Astrocyte of the spinal cord (primary cell): Measurements from ENCODE around the gene ESPN.
"Not testable (repeated sequence)": the region's sequence is repeated elsewhere in the genome, so short reads cannot be mapped to it uniquely, and the experiment has no call there.

Experiments used
- DNase-seq: peaks from one replicate; pipeline ENCODE4 v3.0.0; 2011; ENCODE audit warnings: low read depth, low spot score
- H3K4me3 ChIP-seq: 2 replicates; pipeline ENCODE4 v1.5.1; 2011; ENCODE audit warnings: low read depth, mild to moderate bottlenecking, low read length, moderate library complexity
- in situ Hi-C: cut with HindIII; loops from 2 replicates; pipeline ENCODE4 v1.10.0; 2017; ENCODE audit warnings: low sequenced_read_pairs
- TF ChIP-seq, protein P1 (sequence below): IDR thresholded peaks from 2 replicates; pipeline ENCODE4 v1.5.1; 2012; ENCODE audit warnings: low read depth, mild to moderate bottlenecking, low read length, inconsistent platforms

ESPN gene

GRCh38 chr1:6386371-6386949, 38.1 kb upstream of the ESPN start:
- in situ Hi-C loops: no loop called here
- DNase-seq: peak; percentile 54
- TF ChIP-seq, protein P1, sequence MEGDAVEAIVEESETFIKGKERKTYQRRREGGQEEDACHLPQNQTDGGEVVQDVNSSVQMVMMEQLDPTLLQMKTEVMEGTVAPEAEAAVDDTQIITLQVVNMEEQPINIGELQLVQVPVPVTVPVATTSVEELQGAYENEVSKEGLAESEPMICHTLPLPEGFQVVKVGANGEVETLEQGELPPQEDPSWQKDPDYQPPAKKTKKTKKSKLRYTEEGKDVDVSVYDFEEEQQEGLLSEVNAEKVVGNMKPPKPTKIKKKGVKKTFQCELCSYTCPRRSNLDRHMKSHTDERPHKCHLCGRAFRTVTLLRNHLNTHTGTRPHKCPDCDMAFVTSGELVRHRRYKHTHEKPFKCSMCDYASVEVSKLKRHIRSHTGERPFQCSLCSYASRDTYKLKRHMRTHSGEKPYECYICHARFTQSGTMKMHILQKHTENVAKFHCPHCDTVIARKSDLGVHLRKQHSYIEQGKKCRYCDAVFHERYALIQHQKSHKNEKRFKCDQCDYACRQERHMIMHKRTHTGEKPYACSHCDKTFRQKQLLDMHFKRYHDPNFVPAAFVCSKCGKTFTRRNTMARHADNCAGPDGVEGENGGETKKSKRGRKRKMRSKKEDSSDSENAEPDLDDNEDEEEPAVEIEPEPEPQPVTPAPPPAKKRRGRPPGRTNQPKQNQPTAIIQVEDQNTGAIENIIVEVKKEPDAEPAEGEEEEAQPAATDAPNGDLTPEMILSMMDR: no peak
- no peak overlapping the region for H3K4me3 ChIP-seq

DNA sequence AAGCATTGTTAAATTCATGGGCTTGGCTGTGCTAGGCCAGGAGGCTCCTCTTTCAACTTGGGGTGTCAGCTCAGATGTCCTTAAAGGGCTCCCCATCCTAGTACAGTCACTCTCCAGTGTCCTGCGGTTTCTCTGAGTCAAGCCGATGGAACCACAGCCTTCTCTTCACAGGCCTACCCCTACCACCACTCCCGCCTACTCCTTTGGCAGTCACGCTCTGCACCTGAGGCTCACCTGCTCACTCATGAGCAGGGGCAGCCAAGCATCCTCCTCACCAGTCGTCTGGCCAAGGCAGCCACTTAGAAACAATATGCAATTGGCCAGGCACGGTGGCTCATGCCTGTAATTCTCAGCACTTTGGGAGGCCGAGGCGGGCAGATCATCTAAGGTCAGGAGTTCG, 34.6 kb upstream of the ESPN start:
- in situ Hi-C loops: no loop called here
- H3K4me3 ChIP-seq: no peak overlapping the region
- no peak for DNase-seq
- TF ChIP-seq, protein P1: no peak

DNA sequence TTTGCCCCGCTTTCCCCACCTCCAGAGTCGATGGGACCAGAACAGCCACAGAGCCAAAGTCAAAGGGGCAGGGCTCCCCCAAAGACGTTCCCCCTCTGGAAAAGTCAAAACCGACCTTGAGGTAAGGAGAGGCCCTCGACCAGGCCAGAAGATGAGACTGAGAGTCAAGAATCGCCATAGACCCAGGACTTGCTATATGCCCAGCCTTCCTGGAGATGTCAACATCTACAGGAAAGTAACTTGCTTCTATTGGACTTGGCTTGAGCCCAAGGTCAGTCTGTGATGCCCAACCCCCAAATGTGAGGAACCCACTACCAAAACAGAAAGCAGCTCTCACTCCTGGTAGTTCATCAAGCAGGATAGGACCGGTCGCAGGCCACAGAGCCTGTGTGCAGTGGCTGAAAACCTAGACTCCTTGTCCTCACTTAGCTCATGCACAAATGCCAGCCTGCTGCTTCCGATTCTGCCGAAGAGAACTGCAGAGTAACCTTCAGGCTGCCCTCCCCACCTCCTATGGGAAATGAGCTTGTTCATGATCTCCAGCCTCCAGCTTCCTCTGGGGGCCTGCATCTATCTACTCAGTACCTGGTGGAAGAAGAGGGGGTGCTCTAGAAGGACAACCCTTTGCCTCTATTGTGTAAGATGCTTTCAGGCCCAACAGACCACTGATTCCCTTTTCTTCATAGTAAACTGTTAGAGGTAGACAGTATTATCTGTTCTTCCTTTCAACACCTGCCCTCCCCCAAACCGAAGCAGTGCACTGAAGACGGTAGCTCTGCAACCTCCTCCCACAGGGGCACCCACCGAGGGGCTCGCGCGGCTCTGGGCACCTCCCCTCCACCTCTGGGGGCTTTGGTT, 32.4 kb upstream of the ESPN start:
- in situ Hi-C loops: no loop called here
- DNase-seq: peak; percentile 8
- H3K4me3 ChIP-seq: peak overlapping the region; percentile 47
- TF ChIP-seq, protein P1: no peak

DNA sequence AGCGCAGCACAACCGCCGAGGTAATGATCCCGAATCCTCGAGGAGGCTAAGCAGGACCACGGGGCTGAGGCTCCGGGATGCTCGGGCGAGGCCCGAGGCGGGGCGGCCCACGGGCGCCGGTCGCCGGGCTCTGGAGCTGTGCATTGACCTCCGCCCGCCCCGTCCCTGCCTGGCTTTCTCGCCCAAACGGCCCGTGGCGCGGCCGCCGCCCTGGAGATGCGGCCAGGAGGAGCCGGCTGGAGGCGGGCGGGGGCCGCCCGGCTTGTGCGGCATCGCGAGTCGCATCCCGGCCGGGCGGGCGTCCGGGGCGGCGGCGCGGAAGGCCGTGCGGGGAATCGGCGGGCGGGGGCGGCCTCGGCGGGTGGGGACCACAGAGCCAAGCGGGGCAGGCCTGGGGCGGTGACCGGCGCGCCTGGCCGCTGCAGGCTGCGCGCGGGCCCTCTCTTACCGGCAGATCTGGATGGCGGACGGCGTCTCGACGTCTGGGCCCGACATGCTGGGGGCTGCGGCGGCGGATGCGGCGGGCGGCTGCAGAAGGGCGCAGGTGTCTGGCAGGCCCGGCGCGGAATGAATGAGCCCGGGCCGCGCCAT, 31.7 kb upstream of the ESPN start:
- in situ Hi-C loops: no loop called here
- H3K4me3 ChIP-seq: peak overlapping the region; percentile 47
- no peak for DNase-seq
- TF ChIP-seq, protein P1: no peak

DNA sequence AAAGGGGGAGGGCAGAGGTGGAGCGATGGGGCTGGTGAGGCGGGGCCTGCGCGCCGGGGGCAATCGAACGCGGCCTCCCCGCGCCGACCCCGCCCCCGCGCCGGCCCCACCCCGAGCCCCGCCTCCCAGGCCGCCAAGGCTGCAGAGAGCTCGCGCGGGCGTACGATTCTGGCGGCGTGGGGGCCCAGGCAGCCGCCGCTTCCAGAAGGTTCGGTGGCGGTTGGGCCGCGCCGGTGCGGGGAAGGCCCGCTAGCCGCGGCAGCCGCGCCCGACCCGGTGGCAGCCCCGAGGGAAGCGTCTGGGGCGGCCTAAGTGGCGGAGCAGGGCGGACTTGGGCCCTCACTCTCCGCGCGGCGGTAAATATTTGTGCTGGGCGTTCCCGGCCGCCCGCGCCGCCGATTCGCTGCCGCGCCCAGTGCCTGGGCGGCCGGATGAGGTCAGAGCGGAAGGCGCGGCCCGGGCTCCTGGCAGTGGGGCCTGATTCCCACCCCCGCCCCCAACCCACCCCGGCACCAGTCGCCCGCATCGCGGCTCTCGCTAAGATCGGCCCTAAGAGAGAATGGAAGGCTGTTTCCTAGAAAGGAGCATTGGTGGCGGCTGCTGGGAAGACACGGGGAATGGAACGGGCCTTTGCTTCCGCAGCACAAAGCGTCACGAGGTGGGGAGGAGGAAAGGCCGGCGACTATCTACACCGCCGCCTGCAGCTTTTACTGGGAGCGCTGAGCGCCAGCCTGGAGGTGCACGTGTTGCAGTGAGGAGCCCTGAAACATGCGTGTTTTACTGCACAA, 31.0 kb upstream of the ESPN start, which contains the start of gene ACOT7:
Gene ACOT7 (minus strand): TSS at position 368 of the 788 bp plus-strand sequence. CDS start 368 bp downstream, outside the sequence.
- H3K4me3 ChIP-seq: peak within 1 kb of the TSS; percentile 55
- peak; percentile 88 for DNase-seq
- TF ChIP-seq, protein P1: peak; percentile 40
- in situ Hi-C loops: no loop called here

DNA sequence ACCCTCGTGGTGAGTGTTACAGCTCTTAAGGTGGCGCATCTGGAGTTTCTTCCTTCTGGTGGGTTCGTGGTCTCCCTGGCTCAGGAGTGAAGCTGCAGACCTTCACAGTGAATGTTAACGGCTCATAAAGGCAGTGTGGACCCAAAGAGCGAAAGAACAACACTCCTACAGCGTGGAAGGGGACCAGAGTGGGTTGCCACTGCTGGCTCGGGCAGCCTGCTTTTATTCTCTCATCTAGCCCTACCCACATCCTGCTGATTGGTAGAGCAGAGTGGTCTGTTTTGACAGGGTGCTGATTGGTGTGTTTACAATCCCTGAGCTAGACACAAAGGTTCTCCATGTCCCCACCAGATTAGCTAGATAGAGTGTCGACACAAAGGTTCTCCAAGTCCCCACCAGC, 29.4 kb upstream of the ESPN start:
- H3K4me3 ChIP-seq, DNase-seq, in situ Hi-C loops: not testable (repeated sequence)

DNA sequence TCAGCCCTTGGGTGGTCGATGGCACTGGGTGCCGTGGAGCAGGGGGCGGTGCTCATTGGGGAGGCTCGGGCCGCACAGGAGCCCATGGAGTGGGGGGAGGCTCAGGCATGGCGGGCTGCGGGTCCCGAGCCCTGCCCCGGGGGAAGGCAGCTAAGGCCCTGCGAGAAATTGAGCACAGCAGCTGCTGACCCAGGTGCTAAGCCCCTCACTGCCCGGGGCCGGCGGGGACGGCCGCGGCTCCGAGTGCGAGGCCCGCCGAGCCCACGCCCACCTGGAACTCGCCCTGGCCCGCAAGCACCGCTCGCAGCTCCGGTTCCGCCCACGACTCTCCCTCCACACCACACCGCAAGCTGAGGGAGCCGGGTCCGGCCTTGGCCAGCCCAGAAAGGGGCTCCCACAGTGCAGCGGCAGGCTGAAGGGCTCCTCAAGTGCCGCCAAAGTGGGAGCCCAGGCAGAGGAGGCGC, 28.8 kb upstream of the ESPN start:
- in situ Hi-C loops, H3K4me3 ChIP-seq, DNase-seq: not testable (repeated sequence)
